A549 (cell line): ENCODE data around the gene MED14. TPM values are rescaled to one million over a fixed set of nuclear protein-coding genes. Genes with fewer than 3 reads are reported as not detected.

Experiments used
- ATAC-seq, 2 experiments: fragments of 200-7000 bp in 1 of 2; fragments of >200 bp in 1 of 2; cut with Nextera tagmentation in 1 of 2; cut with Tn5 transposase in 1 of 2; 3 replicates each; pipeline versions ENCODE4 v1.8.0 to v1.9.1; 2018 to 2020; ENCODE audit warnings: mild to moderate bottlenecking in 1 of 2, moderate library complexity in 1 of 2
- CTCF ChIA-PET: fragments of 300-600 bp; sonication (Branson Sonifier 250); formaldehyde crosslinking; extraction: SDS; loops from one replicate; lab custom pipeline; 2021; ENCODE audit warnings: antibody characterized with exemption, inconsistent platforms; lab: Yijun Ruan, JAX
- POLR2A ChIA-PET: fragments of 350-600 bp; formaldehyde crosslinking; extraction: SDS; loops from one replicate; lab custom pipeline; 2021; ENCODE audit warnings: antibody characterized with exemption, inconsistent platforms; lab: Yijun Ruan, JAX
- DNase-seq, 2 experiments: peaks; one replicate each; pipeline versions ENCODE4 v3.0.0 to v3.0.0-alpha.2; 2011 to 2016; ENCODE audit warnings: low read depth in 1 of 2, low spot score in 1 of 2
- FAIRE-seq: peaks from 2 replicates; lab custom pipeline; 2011; peaks lifted over from hg19 to GRCh38; lab: Jason Lieb, UNC
- H3K27ac ChIP-seq, 2 experiments: fragments of >200 bp; sonication (Bioruptor Twin); formaldehyde crosslinking; 3 replicates each; pipeline ENCODE4 v1.5.1; 2016 to 2017
- H3K4me1 ChIP-seq: fragments of >200 bp; sonication (Bioruptor Twin); formaldehyde crosslinking; 3 replicates; pipeline ENCODE4 v1.6.1; 2016
- H3K4me2 ChIP-seq: fragments of >200 bp; sonication (Bioruptor Twin); formaldehyde crosslinking; 3 replicates; pipeline ENCODE4 v1.6.1; 2016
- H3K4me3 ChIP-seq: fragments of >200 bp; sonication (Bioruptor Twin); formaldehyde crosslinking; 3 replicates; pipeline ENCODE4 v1.5.1; 2016
- H3K9me3 ChIP-seq: fragments of >200 bp; sonication (Bioruptor Twin); formaldehyde crosslinking; 3 replicates; pipeline ENCODE4 v1.6.1; 2016
- CBX8 ChIP-seq: fragments of 200-600 bp; sonication (generic); IDR thresholded peaks from 2 replicates; pipeline ENCODE4 v1.6.1; 2016
- CEBPB ChIP-seq, 2 experiments: fragments of >200 bp in 1 of 2; sonication (Bioruptor Twin) in 1 of 2; formaldehyde crosslinking in 1 of 2; IDR thresholded peaks; 2 replicates each; pipeline ENCODE4 v1.6.1; 2012 to 2016
- CHD4 ChIP-seq: fragments of 200-600 bp; sonication (generic); IDR thresholded peaks from 2 replicates; pipeline ENCODE4 v1.6.1; 2016; ENCODE audit warnings: antibody characterized with exemption, mild to moderate bottlenecking, borderline replicate concordance
- EP300 ChIP-seq, 2 experiments: fragments of >200 bp; sonication (Bioruptor Twin); formaldehyde crosslinking; IDR thresholded peaks; 2 replicates in 1 of 2; 3 replicates in 1 of 2; pipeline ENCODE4 v1.6.1; 2016 to 2017
- ESRRA ChIP-seq: fragments of 150-350 bp; IDR thresholded peaks from 2 replicates; pipeline ENCODE4 v1.6.1; 2014; ENCODE audit warnings: mild to moderate bottlenecking, low read length, borderline replicate concordance
- HDAC2 ChIP-seq: fragments of 200-600 bp; sonication (generic); IDR thresholded peaks from 2 replicates; pipeline ENCODE4 v1.6.1; 2016
- HEYL ChIP-seq: fragments of 250-450 bp; sonication (Bioruptor Pico); IDR thresholded peaks from 2 replicates; pipeline ENCODE4 v1.8.0; 2021; ENCODE audit warnings: mild to moderate bottlenecking, moderate library complexity
- HOXA7 ChIP-seq: fragments of 250-450 bp; sonication (Bioruptor Pico); IDR thresholded peaks from 2 replicates; pipeline ENCODE4 v1.5.0; 2020; ENCODE audit warnings: mild to moderate bottlenecking, moderate library complexity
- JUN ChIP-seq, 2 experiments: fragments of >200 bp; sonication (Bioruptor Twin); formaldehyde crosslinking; IDR thresholded peaks; 2 replicates in 1 of 2; 3 replicates in 1 of 2; pipeline ENCODE4 v1.6.1; 2016 to 2017
- KDM5A ChIP-seq: fragments of 200-600 bp; sonication (generic); IDR thresholded peaks from 2 replicates; pipeline ENCODE4 v1.6.1; 2016; ENCODE audit warnings: antibody characterized with exemption, mild to moderate bottlenecking
- MAZ ChIP-seq: fragments of 150-350 bp; IDR thresholded peaks from 2 replicates; pipeline ENCODE4 v1.6.1; 2014; ENCODE audit warnings: antibody characterized with exemption, low read depth, low read length, borderline replicate concordance
- NPAS2 ChIP-seq: fragments of 250-450 bp; sonication (Bioruptor Pico); IDR thresholded peaks from 2 replicates; pipeline ENCODE4 v1.8.0; 2022; ENCODE audit warnings: mild to moderate bottlenecking, moderate library complexity, borderline replicate concordance
- RARB ChIP-seq: fragments of 250-450 bp; sonication (Bioruptor Pico); IDR thresholded peaks from 2 replicates; pipeline ENCODE4 v1.8.0; 2021; ENCODE audit warnings: mild to moderate bottlenecking, moderate library complexity
- RCOR1 ChIP-seq: fragments of 150-350 bp; IDR thresholded peaks from 2 replicates; pipeline ENCODE4 v1.6.1; 2014; ENCODE audit warnings: antibody characterized with exemption, low read length, low read depth
- RNF2 ChIP-seq: fragments of 200-600 bp; sonication (generic); IDR thresholded peaks from 2 replicates; pipeline ENCODE4 v1.6.1; 2016; ENCODE audit warnings: low read depth, mild to moderate bottlenecking, antibody characterized with exemption, moderate library complexity, borderline replicate concordance
- TP53 ChIP-seq: fragments of 250-450 bp; sonication (Bioruptor Pico); IDR thresholded peaks from 2 replicates; pipeline ENCODE4 v1.5.0; 2021; ENCODE audit warnings: mild to moderate bottlenecking, moderate library complexity
- WGBS: methylation state at CpG from one replicate; pipeline ENCODE4 v1.1.6; 2017; ENCODE audit errors: missing lambda C conversion rate; 5-methylcytosine and 5-hydroxymethylcytosine counted together
- polyA plus RNA-seq, 4 experiments: library from polyadenylated mRNA; depleted of rRNA in 3 of 4; stranded (reverse); fragments of >200 nt; fragmentation: RNase III in 1 of 4; extraction: RNeasy Plus Mini Kit Qiagen cat#74134 plus additional on column Dnase treatment in 1 of 4; gene quantifications; 2 replicates in 3 of 4; 3 replicates in 1 of 4; pipeline ENCODE4 v1.2.3, GENCODE V29; 2011 to 2017
- TF ChIP-seq, protein P1 (sequence below): IDR thresholded peaks from 2 replicates; pipeline ENCODE4 v1.6.1; 2012; ENCODE audit warnings: low read depth, borderline replicate concordance
- TF ChIP-seq, protein P2 (sequence below): fragments of 450-650 bp; IDR thresholded peaks from 2 replicates; pipeline ENCODE4 v1.6.1; 2014; ENCODE audit warnings: antibody characterized with exemption
- TF ChIP-seq, protein P3 (sequence below): fragments of >200 bp; sonication (Bioruptor Twin); formaldehyde crosslinking; IDR thresholded peaks from 3 replicates; pipeline ENCODE4 v1.5.1; 2016
- TF ChIP-seq, protein P4 (sequence below): fragments of 200-600 bp; sonication (generic); IDR thresholded peaks from 2 replicates; pipeline ENCODE4 v1.6.1; 2016; ENCODE audit warnings: antibody characterized with exemption, mild to moderate bottlenecking, moderate library complexity
- TF ChIP-seq, protein P5 (sequence below): fragments of 250-450 bp; sonication (Bioruptor Pico); IDR thresholded peaks from 2 replicates; pipeline ENCODE4 v1.5.0; 2020; ENCODE audit warnings: low read depth, mild to moderate bottlenecking, moderate library complexity

Gene MED14
- polyA plus RNA-seq, 2 of the 4 experiments (the other 2 are of a cell fraction), result 26.8 to 62.0 TPM

DNA sequence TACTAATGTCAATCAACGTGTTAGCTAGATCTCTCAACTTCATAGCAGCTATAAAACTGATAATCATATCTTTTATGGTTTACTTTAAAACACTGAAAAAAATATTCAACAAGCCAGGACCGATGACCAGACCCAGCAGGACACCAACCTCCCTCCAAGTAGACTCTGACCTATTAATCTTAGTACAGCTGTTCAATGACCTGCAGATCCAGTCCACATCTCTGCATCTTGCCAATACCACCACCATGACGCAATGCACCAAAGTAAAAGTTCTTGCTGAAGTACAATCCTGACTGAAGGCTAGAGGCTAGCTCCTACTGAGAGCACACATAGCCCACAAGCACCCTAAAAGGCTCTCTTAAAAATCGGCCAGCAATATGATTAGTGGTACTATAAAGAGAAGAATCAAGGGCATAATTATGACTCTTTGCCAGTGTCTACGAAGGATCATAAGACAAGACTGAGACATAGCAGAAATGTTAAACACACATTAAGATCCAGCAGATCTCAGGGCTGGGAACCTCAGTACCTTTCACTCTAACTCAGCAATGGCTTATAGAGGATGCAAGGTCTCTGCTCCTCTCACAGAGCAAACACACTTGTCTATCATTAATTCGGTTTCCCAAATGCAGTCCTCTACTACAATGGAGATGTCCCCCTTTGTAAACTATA is 7.6 kb downstream of the MED14 start (continued):
- TF ChIP-seq MAZ, result no peak
- TF ChIP-seq, protein P1, sequence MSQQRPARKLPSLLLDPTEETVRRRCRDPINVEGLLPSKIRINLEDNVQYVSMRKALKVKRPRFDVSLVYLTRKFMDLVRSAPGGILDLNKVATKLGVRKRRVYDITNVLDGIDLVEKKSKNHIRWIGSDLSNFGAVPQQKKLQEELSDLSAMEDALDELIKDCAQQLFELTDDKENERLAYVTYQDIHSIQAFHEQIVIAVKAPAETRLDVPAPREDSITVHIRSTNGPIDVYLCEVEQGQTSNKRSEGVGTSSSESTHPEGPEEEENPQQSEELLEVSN, result no peak

DNA sequence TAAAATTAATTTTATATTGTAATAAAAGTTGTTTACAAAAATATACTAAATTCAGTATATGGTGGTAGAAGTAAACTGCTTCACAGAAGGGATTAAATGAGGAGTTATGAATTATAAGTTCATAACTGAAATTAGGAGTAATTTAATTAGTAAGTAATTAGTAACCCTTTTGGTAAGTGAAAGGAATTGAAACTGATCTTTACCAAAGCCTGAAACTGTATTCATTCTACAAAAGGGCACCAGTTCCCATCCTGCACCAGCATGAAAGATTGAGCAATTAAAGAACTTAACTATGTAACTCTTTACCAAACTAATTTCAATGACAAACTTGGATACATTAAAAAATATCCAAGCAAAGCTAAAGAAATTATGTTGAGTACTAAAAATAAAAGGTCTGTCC is 8.2 kb downstream of the MED14 start:
- TF ChIP-seq, protein P2, sequence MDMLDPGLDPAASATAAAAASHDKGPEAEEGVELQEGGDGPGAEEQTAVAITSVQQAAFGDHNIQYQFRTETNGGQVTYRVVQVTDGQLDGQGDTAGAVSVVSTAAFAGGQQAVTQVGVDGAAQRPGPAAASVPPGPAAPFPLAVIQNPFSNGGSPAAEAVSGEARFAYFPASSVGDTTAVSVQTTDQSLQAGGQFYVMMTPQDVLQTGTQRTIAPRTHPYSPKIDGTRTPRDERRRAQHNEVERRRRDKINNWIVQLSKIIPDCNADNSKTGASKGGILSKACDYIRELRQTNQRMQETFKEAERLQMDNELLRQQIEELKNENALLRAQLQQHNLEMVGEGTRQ, result no peak
- TF ChIP-seq HDAC2 (no peak), JUN (IDR thresholded peaks at IDR 0.05) (no peak), RCOR1 (no peak), ESRRA (no peak), NPAS2 (CRISPR knock-in tag) (no peak), TP53 (CRISPR knock-in tag) (no peak), HEYL (CRISPR knock-in tag) (no peak), CEBPB (IDR thresholded peaks at IDR 0.05) (no peak), RARB (CRISPR knock-in tag) (no peak), CHD4 (no peak)
- TF ChIP-seq, protein P3, sequence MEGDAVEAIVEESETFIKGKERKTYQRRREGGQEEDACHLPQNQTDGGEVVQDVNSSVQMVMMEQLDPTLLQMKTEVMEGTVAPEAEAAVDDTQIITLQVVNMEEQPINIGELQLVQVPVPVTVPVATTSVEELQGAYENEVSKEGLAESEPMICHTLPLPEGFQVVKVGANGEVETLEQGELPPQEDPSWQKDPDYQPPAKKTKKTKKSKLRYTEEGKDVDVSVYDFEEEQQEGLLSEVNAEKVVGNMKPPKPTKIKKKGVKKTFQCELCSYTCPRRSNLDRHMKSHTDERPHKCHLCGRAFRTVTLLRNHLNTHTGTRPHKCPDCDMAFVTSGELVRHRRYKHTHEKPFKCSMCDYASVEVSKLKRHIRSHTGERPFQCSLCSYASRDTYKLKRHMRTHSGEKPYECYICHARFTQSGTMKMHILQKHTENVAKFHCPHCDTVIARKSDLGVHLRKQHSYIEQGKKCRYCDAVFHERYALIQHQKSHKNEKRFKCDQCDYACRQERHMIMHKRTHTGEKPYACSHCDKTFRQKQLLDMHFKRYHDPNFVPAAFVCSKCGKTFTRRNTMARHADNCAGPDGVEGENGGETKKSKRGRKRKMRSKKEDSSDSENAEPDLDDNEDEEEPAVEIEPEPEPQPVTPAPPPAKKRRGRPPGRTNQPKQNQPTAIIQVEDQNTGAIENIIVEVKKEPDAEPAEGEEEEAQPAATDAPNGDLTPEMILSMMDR, result no peak
- Histone ChIP-seq H3K9me3 (no peaks in the 10 kb centered on the region), H3K4me3 (no peak overlapping the region), H3K27ac (no peak overlapping the region), H3K4me2 (no peak overlapping the region), H3K4me1 (no peaks in the 10 kb centered on the region)
- FAIRE-seq (no peak), DNase-seq (no peak), ATAC-seq (no peak)
- ChIA-PET POLR2A (no interaction called here), CTCF (no interaction called here)

DNA sequence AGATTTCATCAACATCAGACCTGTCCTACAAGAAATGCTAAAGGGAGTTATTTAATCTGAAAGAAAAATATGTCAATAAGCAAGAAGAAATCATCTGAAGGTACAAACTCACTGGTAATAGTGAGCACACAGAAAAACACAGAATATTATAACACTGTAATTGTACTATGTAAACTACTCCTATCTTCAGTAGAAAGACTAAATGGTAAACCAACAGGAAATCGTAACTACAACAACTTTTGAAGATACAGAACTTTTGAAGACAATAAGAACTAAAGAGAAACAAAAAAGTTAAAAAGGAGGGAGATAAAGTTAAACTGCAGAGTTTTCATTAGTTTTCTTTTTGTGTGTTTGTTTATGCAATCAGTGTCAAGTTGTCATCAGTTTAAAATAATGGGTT is 12.4 kb downstream of the MED14 start:
- CTCF ChIA-PET, result no interaction called here

DNA sequence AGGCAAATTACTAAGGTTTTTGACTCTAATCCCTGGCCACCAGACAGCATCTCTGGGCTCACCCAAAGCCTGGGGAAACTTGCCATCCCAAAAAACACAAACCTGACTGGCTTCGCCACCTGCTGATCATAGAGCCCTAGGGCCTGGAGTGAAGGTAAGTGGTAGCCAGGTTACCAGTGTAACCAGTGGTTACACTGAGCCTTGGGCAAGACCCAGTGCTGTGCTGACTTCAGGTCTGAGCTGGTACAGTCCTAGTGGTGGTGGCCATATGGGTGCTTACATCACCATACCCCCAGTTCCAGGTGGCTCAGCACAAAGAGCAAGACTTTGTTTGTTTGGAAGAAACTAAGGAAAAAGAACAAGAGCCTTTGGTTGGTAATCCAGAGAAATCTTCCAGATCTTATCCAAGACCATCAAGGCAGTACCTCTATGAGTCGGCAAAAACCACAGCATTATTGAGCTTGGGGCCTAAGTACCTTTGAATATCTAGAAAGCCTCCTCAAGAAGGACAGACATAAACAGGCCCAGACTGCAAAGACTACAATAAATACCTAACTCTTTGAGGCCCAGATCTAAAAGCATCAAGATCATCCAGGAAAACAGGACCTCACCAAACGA is 13.7 kb downstream of the MED14 start:
- ATAC-seq, result no peak
- FAIRE-seq, result no peak
- CTCF ChIA-PET, result no interaction called here
- TF ChIP-seq EP300 (IDR thresholded peaks at IDR 0.05), result no peak
- no peak for TF ChIP-seq RNF2
- no peak for TF ChIP-seq CBX8
- TF ChIP-seq, protein P4, sequence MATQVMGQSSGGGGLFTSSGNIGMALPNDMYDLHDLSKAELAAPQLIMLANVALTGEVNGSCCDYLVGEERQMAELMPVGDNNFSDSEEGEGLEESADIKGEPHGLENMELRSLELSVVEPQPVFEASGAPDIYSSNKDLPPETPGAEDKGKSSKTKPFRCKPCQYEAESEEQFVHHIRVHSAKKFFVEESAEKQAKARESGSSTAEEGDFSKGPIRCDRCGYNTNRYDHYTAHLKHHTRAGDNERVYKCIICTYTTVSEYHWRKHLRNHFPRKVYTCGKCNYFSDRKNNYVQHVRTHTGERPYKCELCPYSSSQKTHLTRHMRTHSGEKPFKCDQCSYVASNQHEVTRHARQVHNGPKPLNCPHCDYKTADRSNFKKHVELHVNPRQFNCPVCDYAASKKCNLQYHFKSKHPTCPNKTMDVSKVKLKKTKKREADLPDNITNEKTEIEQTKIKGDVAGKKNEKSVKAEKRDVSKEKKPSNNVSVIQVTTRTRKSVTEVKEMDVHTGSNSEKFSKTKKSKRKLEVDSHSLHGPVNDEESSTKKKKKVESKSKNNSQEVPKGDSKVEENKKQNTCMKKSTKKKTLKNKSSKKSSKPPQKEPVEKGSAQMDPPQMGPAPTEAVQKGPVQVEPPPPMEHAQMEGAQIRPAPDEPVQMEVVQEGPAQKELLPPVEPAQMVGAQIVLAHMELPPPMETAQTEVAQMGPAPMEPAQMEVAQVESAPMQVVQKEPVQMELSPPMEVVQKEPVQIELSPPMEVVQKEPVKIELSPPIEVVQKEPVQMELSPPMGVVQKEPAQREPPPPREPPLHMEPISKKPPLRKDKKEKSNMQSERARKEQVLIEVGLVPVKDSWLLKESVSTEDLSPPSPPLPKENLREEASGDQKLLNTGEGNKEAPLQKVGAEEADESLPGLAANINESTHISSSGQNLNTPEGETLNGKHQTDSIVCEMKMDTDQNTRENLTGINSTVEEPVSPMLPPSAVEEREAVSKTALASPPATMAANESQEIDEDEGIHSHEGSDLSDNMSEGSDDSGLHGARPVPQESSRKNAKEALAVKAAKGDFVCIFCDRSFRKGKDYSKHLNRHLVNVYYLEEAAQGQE, result no peak
- TF ChIP-seq, protein P3, result no peak
- TF ChIP-seq, protein P5, sequence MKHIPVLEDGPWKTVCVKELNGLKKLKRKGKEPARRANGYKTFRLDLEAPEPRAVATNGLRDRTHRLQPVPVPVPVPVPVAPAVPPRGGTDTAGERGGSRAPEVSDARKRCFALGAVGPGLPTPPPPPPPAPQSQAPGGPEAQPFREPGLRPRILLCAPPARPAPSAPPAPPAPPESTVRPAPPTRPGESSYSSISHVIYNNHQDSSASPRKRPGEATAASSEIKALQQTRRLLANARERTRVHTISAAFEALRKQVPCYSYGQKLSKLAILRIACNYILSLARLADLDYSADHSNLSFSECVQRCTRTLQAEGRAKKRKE (CRISPR knock-in tag), result no peak
- no peak for TF ChIP-seq KDM5A
- TF ChIP-seq HDAC2, result no peak

More for the DNA sequence above, 12.4 kb downstream of the MED14 start:
- TF ChIP-seq HOXA7 (CRISPR knock-in tag), result no peak
- TF ChIP-seq CEBPB (IDR thresholded peaks at IDR 0.05), result no peak
- FAIRE-seq, result no peak
- no peak for DNase-seq
- ATAC-seq, result no peak
- Histone ChIP-seq H3K9me3 (no peaks in the 10 kb centered on the region), H3K4me2 (no peak overlapping the region), H3K27ac (no peak overlapping the region), H3K4me3 (no peak overlapping the region), H3K4me1 (peaks cover 7% of the 10 kb centered on the region; the same call in 1 of the 3 replicates)
- POLR2A ChIA-PET, result no interaction called here
- 88% methylated on average over 1 of the region's 1 CpG for WGBS

More for the DNA sequence above, 13.7 kb downstream of the MED14 start:
- POLR2A ChIA-PET, result no interaction called here
- Histone ChIP-seq H3K4me1 (peaks cover 7% of the 10 kb centered on the region; the same call in 1 of the 3 replicates), H3K4me3 (no peak overlapping the region), H3K4me2 (no peak overlapping the region), H3K27ac (peak overlapping the region in 1 of 2 experiments; percentile 32; a peak in 1 of 6 replicates), H3K9me3 (no peaks in the 10 kb centered on the region)
- DNase-seq, result no peak
- WGBS, result 93% methylated on average over 3 of the region's 3 CpGs
